Measurements from ENCODE around the gene GBGT1.
"Not testable (repeated sequence)": the region's sequence is repeated elsewhere in the genome, so short reads cannot be mapped to it uniquely, and the experiment has no call there.

The GBGT1 gene

DNA sequence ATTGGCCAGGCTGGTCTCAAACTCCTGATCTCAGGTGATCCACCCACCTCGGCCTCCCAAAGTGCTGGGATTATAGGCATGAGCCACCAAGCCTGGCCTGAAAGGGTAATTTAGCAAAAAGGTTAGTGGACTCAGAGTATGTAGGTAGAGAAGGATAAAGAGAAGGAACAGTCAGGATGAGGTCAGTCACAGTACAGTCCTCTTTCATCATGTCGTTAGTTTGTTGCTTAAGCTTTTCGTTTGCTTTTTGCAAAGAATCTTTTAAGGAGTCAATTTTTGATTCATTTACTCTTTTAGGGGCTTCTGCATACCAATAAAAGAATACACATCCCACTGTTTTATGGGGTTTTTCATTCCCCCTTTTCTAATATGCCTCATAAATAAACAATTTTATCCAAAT, 17.8 kb upstream of the GBGT1 start:
- H3K9me3 ChIP-seq (ENCODE audit: control insufficient read depth in 2 of 2, low read length in 2 of 2) = no peaks in the 10 kb centered on the region
- H3K4me3 ChIP-seq (ENCODE audit: low read length in 2 of 2) = no peak overlapping the region
- H3K4me1 ChIP-seq (ENCODE audit: control insufficient read depth in 2 of 2, insufficient read depth in 2 of 2, low read length in 2 of 2) = peaks cover 0 to 2% of the 10 kb centered on the region in 2 donors
- no peak overlapping the region for H3K9ac ChIP-seq (ENCODE audit: low read depth in 1 of 2, low read length in 2 of 2)
- H3K27ac ChIP-seq (ENCODE audit: low read depth in 2 of 2, low read length in 2 of 2) = no peak overlapping the region
- H3K36me3 ChIP-seq (ENCODE audit: control insufficient read depth in 2 of 2, insufficient read depth in 2 of 2, low read length in 2 of 2) = no peaks in the 10 kb centered on the region
- no peaks in the 10 kb centered on the region for H3K27me3 ChIP-seq (ENCODE audit: control insufficient read depth in 2 of 2, insufficient read depth in 2 of 2, low read length in 2 of 2)

DNA sequence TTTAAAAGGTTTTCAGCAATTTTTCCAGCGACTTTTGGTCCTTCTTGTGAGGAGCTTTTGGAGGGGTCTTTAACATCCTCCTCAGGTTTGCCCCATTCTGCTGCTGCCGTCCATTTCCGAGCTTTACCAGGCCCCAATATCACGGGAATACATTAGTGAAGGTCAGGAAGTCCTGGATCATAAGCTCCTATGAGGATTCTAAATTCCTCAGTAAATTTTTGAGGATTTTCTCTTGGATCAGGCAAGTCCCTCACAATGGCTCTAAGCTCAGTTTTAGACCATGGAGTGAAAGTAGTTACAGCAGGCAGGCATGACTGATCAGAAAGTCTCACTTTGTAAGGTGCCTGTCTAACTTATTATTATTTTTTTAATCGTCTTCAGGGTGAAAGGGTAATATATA, 17.2 kb upstream of the GBGT1 start:
- Histone ChIP-seq H3K9ac (ENCODE audit: low read depth in 1 of 2, low read length in 2 of 2) (no peak overlapping the region), H3K27me3 (ENCODE audit: control insufficient read depth in 2 of 2, insufficient read depth in 2 of 2, low read length in 2 of 2) (peaks cover 0 to 2% of the 10 kb centered on the region in 2 donors), H3K9me3 (ENCODE audit: control insufficient read depth in 2 of 2, low read length in 2 of 2) (no peaks in the 10 kb centered on the region), H3K4me1 (ENCODE audit: control insufficient read depth in 2 of 2, insufficient read depth in 2 of 2, low read length in 2 of 2) (peaks cover 0 to 2% of the 10 kb centered on the region in 2 donors), H3K36me3 (ENCODE audit: control insufficient read depth in 2 of 2, insufficient read depth in 2 of 2, low read length in 2 of 2) (no peaks in the 10 kb centered on the region), H3K4me3 (ENCODE audit: low read length in 2 of 2) (no peak overlapping the region), H3K27ac (ENCODE audit: low read depth in 2 of 2, low read length in 2 of 2) (no peak overlapping the region)

DNA sequence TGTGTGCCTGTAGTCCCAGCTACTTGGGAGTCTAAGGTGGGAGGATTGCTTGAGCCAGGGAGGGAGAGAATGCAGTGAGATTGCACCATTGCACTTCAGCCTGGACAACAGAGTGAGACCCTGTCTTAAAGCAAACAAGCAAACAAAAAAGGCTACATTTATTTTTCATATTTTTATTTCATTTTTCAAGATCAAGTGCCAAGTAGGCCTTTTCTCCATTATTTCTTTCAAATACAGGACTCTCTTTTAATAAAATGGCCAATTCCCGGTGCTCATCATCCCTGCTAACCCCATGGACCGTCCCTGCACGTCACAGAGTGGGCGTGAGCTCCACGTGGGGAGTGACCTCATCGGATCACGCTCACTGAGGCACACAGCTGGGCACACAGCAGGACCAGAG, 9.3 kb upstream of the GBGT1 start:
- H3K4me1 ChIP-seq (ENCODE audit: control insufficient read depth in 2 of 2, insufficient read depth in 2 of 2, low read length in 2 of 2) = no peaks in the 10 kb centered on the region
- H3K9ac ChIP-seq (ENCODE audit: low read depth in 1 of 2, low read length in 2 of 2) = no peak overlapping the region

DNA sequence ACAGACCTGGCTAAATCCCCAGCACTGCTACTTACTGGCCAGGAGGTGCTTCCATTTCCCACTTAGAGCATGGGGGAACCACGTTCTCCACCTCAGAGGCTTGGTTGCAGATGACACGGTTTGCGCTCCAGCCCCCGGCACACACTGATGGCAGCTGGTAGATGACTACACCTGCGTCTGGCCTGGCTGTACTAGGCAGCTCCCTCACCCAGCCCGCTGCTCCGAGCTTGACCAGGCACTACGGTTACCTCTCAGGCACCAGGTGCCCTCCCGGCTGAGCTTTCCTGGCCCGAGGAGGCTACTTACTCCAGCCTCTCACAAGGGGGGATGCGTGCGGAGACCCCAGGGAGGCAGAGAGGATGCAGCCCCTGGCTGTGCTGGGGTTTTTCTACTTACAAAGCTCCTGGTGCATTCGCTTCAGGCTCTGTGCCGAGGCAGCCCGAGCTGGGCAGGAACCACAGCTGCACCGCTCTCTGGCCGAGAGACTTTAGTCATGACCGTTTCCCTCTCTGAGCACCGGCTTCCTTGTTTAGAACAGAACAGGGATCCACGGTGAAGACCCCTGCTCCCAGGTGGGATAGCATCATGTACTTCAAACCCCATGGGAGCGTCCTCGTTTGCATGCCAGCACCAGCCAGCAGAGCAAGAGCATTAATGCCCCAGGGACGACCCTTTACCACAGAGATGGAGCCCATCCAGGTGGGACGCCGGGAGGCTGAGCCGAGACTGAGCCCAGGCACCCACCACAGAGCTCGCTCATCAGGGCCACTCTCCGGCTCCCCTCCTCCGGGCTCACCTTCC, 7.6 kb upstream of the GBGT1 start:
- no peak overlapping the region for H3K27ac ChIP-seq (ENCODE audit: low read depth in 2 of 2, low read length in 2 of 2)
- H3K36me3 ChIP-seq (ENCODE audit: control insufficient read depth in 2 of 2, insufficient read depth in 2 of 2, low read length in 2 of 2) = no peaks in the 10 kb centered on the region
- no peaks in the 10 kb centered on the region for H3K9me3 ChIP-seq (ENCODE audit: control insufficient read depth in 2 of 2, low read length in 2 of 2)

More for the DNA sequence above, 9.3 kb upstream of the GBGT1 start:
- Histone ChIP-seq H3K36me3 (ENCODE audit: control insufficient read depth in 2 of 2, insufficient read depth in 2 of 2, low read length in 2 of 2) (no peaks in the 10 kb centered on the region), H3K27ac (ENCODE audit: low read depth in 2 of 2, low read length in 2 of 2) (no peak overlapping the region), H3K27me3 (ENCODE audit: control insufficient read depth in 2 of 2, insufficient read depth in 2 of 2, low read length in 2 of 2) (peaks cover 0 to 2% of the 10 kb centered on the region in 2 donors), H3K4me3 (ENCODE audit: low read length in 2 of 2) (no peak overlapping the region), H3K9me3 (ENCODE audit: control insufficient read depth in 2 of 2, low read length in 2 of 2) (no peaks in the 10 kb centered on the region)

DNA sequence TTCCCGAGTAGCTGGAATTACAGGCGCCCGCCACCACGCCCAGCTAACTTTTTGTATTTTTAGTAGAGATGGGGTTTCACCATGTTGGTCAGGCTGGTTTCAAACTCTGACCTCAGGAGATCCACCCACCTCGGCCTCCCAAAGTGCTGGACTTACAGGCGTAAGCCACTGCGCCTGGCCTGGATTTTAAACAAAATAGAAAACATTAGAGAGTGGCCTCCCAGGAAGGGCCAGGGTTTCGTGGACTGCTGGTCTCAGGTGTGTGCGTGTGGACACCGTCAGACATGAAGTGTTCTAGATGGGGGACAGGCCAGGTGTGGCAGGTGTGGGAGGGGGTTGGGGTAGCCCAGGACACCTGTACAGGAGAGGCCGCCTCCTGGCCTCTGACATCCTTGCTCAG, 7.0 kb upstream of the GBGT1 start:
- H3K9me3 ChIP-seq (ENCODE audit: control insufficient read depth in 2 of 2, low read length in 2 of 2) = no peaks in the 10 kb centered on the region

More for the DNA sequence above, 7.6 kb upstream of the GBGT1 start:
- Histone ChIP-seq H3K9ac (ENCODE audit: low read depth in 1 of 2, low read length in 2 of 2) (no peak overlapping the region), H3K27me3 (ENCODE audit: control insufficient read depth in 2 of 2, insufficient read depth in 2 of 2, low read length in 2 of 2) (peaks cover 0 to 1% of the 10 kb centered on the region in 2 donors), H3K4me1 (ENCODE audit: control insufficient read depth in 2 of 2, insufficient read depth in 2 of 2, low read length in 2 of 2) (no peaks in the 10 kb centered on the region), H3K4me3 (ENCODE audit: low read length in 2 of 2) (no peak overlapping the region)

DNA sequence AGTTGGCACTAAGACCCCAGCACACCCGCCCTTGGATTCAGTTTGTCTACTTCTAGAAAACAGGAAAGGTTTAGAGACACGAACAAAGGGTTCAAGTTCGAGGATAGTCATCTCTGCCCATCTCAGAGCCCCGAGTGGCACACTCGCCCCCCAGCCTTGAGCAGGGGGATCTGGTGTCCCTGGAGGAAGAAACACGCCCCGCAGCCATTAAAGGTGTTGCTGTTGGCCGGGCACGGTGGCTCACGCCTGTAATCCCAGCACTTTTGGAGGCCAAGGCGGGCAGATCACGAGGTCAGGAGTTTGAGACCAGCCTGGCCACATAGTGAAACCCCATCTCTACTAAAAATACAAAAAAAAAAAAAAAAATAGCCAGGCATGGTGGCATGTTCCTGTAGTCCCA, 6.0 kb upstream of the GBGT1 start:
- not testable (repeated sequence) for H3K27me3 ChIP-seq (ENCODE audit: control insufficient read depth in 2 of 2, insufficient read depth in 2 of 2, low read length in 2 of 2); H3K27ac ChIP-seq (ENCODE audit: low read depth in 2 of 2, low read length in 2 of 2); H3K9ac ChIP-seq (ENCODE audit: low read depth in 1 of 2, low read length in 2 of 2); H3K36me3 ChIP-seq (ENCODE audit: control insufficient read depth in 2 of 2, insufficient read depth in 2 of 2, low read length in 2 of 2); H3K4me3 ChIP-seq (ENCODE audit: low read length in 2 of 2); H3K9me3 ChIP-seq (ENCODE audit: control insufficient read depth in 2 of 2, low read length in 2 of 2); H3K4me1 ChIP-seq (ENCODE audit: control insufficient read depth in 2 of 2, insufficient read depth in 2 of 2, low read length in 2 of 2)

More for the DNA sequence above, 7.0 kb upstream of the GBGT1 start:
- Histone ChIP-seq H3K27me3 (ENCODE audit: control insufficient read depth in 2 of 2, insufficient read depth in 2 of 2, low read length in 2 of 2) (no peaks in the 10 kb centered on the region), H3K27ac (ENCODE audit: low read depth in 2 of 2, low read length in 2 of 2) (no peak overlapping the region), H3K4me3 (ENCODE audit: low read length in 2 of 2) (no peak overlapping the region), H3K9ac (ENCODE audit: low read depth in 1 of 2, low read length in 2 of 2) (no peak overlapping the region), H3K36me3 (ENCODE audit: control insufficient read depth in 2 of 2, insufficient read depth in 2 of 2, low read length in 2 of 2) (no peaks in the 10 kb centered on the region), H3K4me1 (ENCODE audit: control insufficient read depth in 2 of 2, insufficient read depth in 2 of 2, low read length in 2 of 2) (no peaks in the 10 kb centered on the region)

DNA sequence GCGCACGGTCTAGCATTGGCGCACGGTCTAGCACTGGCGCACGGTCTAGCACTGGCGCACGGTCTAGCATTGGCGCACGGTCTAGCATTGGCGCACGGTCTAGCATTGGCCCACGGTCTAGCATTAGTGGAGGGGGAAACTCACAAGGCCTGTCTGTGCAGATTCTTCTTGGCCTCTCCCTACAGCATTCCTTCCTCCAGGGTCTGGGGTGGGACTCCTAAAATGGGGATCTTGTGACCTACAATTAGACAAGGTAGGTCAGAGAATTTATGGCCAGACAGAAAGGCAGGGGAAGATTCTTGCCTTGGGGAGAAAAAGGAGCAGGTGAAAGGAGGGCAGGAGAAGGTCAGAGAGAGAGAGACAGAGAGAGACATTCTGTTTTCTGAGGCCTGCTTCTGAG, 5.4 kb upstream of the GBGT1 start:
- Histone ChIP-seq H3K9me3 (ENCODE audit: control insufficient read depth in 2 of 2, low read length in 2 of 2) (no peaks in the 10 kb centered on the region), H3K4me3 (ENCODE audit: low read length in 2 of 2) (no peak overlapping the region), H3K27me3 (ENCODE audit: control insufficient read depth in 2 of 2, insufficient read depth in 2 of 2, low read length in 2 of 2) (no peaks in the 10 kb centered on the region), H3K4me1 (ENCODE audit: control insufficient read depth in 2 of 2, insufficient read depth in 2 of 2, low read length in 2 of 2) (peaks cover under 1 to 3% of the 10 kb centered on the region in 2 donors), H3K9ac (ENCODE audit: low read depth in 1 of 2, low read length in 2 of 2) (no peak overlapping the region), H3K27ac (ENCODE audit: low read depth in 2 of 2, low read length in 2 of 2) (peak overlapping the region in 1 of 2 donors; percentile 32), H3K36me3 (ENCODE audit: control insufficient read depth in 2 of 2, insufficient read depth in 2 of 2, low read length in 2 of 2) (no peaks in the 10 kb centered on the region)

DNA sequence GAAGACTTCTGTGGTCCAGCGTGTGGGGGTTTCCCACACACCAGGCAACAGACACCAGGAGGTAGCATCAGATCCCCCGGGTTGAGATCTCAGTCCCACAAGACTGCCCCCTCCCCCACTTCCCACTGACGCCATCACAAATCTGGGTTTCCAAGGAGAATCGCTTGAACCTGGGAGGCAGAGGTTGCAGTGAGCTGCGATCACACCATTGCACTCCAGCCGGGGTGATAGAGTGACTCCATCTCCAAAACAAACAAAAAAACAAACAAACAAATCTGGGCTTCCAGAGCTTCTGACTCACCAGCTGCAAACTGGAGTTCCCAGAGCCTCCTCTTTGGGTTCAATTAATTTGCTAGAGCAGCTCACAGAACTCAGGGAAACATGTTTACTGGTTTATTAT, 4.7 kb upstream of the GBGT1 start:
- Histone ChIP-seq H3K4me3 (ENCODE audit: low read length in 2 of 2) (no peak overlapping the region), H3K9ac (ENCODE audit: low read depth in 1 of 2, low read length in 2 of 2) (no peak overlapping the region), H3K27ac (ENCODE audit: low read depth in 2 of 2, low read length in 2 of 2) (peak overlapping the region in 1 of 2 donors; percentile 32), H3K9me3 (ENCODE audit: control insufficient read depth in 2 of 2, low read length in 2 of 2) (no peaks in the 10 kb centered on the region), H3K27me3 (ENCODE audit: control insufficient read depth in 2 of 2, insufficient read depth in 2 of 2, low read length in 2 of 2) (no peaks in the 10 kb centered on the region), H3K36me3 (ENCODE audit: control insufficient read depth in 2 of 2, insufficient read depth in 2 of 2, low read length in 2 of 2) (no peaks in the 10 kb centered on the region), H3K4me1 (ENCODE audit: control insufficient read depth in 2 of 2, insufficient read depth in 2 of 2, low read length in 2 of 2) (peaks cover 4 to 6% of the 10 kb centered on the region in 2 donors)

DNA sequence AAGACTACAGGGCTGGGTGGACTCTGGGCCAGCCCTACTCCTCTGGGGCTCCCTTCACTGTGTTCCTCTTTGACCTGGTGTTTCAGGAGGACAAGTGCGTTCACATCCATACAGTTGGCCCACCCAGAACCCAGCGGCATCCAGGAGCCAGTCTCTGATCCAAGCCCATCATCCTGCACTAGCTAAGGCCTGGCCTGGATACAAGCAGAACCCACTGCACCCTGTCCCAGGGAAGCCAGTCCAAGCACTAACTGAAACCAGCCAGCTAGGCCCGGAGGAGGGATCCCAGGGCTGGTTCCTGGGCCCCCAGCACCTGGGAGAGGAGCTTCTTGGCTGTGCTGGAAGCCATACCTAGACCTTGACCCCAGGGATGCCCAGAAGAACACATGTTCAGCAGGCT, 4.1 kb upstream of the GBGT1 start:
- H3K9me3 ChIP-seq (ENCODE audit: control insufficient read depth in 2 of 2, low read length in 2 of 2) = no peaks in the 10 kb centered on the region
- H3K27me3 ChIP-seq (ENCODE audit: control insufficient read depth in 2 of 2, insufficient read depth in 2 of 2, low read length in 2 of 2) = no peaks in the 10 kb centered on the region
- H3K9ac ChIP-seq (ENCODE audit: low read depth in 1 of 2, low read length in 2 of 2) = no peak overlapping the region
- H3K36me3 ChIP-seq (ENCODE audit: control insufficient read depth in 2 of 2, insufficient read depth in 2 of 2, low read length in 2 of 2) = no peaks in the 10 kb centered on the region
- H3K4me1 ChIP-seq (ENCODE audit: control insufficient read depth in 2 of 2, insufficient read depth in 2 of 2, low read length in 2 of 2) = peaks cover 6 to 8% of the 10 kb centered on the region in 2 donors
- no peak overlapping the region for H3K4me3 ChIP-seq (ENCODE audit: low read length in 2 of 2)
- H3K27ac ChIP-seq (ENCODE audit: low read depth in 2 of 2, low read length in 2 of 2) = no peak overlapping the region

DNA sequence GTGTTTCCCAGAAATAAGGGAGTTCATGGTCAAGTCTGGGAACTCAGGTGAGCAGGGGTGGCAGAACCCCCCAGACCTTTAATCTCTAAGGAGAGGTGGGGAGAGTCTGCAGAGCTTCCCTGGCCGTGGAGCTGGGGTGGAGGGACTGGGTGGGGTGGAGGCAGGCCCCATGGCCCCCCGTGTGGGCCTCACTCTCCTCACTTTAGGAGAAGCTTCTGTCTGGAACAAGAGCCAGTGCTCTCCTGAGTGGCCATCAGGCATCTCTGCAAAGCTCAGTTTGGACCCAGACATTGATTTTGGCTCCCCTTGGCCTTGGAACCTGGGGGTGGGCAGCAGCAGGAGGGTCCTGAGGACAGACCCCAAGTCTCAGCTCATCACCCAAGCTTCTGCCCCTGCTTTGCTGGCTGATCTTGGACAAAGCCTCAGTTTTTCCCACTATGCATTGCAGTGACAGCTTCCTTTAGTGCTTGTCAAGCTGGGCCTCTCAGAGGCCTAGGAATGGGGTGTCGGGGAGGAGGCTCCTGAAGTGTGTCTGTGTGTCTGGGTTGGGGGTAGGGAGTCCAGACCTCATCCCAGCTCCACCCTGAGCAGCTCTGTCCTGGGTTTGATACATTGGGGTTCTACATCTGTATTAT, 3.5 kb upstream of the GBGT1 start:
- Histone ChIP-seq H3K4me1 (ENCODE audit: control insufficient read depth in 2 of 2, insufficient read depth in 2 of 2, low read length in 2 of 2) (peaks cover 8% of the 10 kb centered on the region in 2 donors), H3K36me3 (ENCODE audit: control insufficient read depth in 2 of 2, insufficient read depth in 2 of 2, low read length in 2 of 2) (no peaks in the 10 kb centered on the region), H3K9me3 (ENCODE audit: control insufficient read depth in 2 of 2, low read length in 2 of 2) (no peaks in the 10 kb centered on the region), H3K27ac (ENCODE audit: low read depth in 2 of 2, low read length in 2 of 2) (no peak overlapping the region), H3K4me3 (ENCODE audit: low read length in 2 of 2) (no peak overlapping the region), H3K27me3 (ENCODE audit: control insufficient read depth in 2 of 2, insufficient read depth in 2 of 2, low read length in 2 of 2) (no peaks in the 10 kb centered on the region), H3K9ac (ENCODE audit: low read depth in 1 of 2, low read length in 2 of 2) (no peak overlapping the region)

Measured in mucosa of rectum (tissue), 2 donors.